GM19043 (cell line): Measurements from ENCODE around the gene GUCY2D.
"Not testable (repeated sequence)": the region's sequence is repeated elsewhere in the genome, so short reads cannot be mapped to it uniquely, and the experiment has no call there.

ENCODE experiments used
- ATAC-seq: cut with Tn5 transposase; IDR thresholded peaks from one replicate; pipeline ENCODE4 v1.9.1; 2021; ENCODE audit warnings: low read depth; ENCODE audit not compliant: unreplicated experiment

GUCY2D gene

GRCh38 chr17:8015236-8015956 is 13.0 kb downstream of the GUCY2D start:
- ATAC-seq: no peak

- no peak for ATAC-seq
Observed at GRCh38 chr17:8015957-8016631, 13.7 kb downstream of the GUCY2D start.

- no peak for ATAC-seq
Observed at GRCh38 chr17:8016632-8017424, 14.4 kb downstream of the GUCY2D start.

- no peak for ATAC-seq
Observed at GRCh38 chr17:8018436-8018835, 16.0 kb downstream of the GUCY2D start.

GRCh38 chr17:8019166-8019565 is 16.8 kb downstream of the GUCY2D start:
- no peak for ATAC-seq

- no peak for ATAC-seq
Observed at GRCh38 chr17:8019665-8020650, 17.5 kb downstream of the GUCY2D start.

- ATAC-seq: no peak
Observed at GRCh38 chr17:8020776-8021564, 18.6 kb downstream of the GUCY2D start.

GRCh38 chr17:8021565-8022359 is 19.3 kb downstream of the GUCY2D start:
- no peak for ATAC-seq

GRCh38 chr17:8022360-8023003 is 20.1 kb downstream of the GUCY2D start:
- ATAC-seq: no peak

- not testable (repeated sequence) for ATAC-seq
Observed at GRCh38 chr17:8024161-8024560, 21.7 kb downstream of the GUCY2D start.

GRCh38 chr17:8025176-8025911 is 22.9 kb downstream of the GUCY2D start:
- ATAC-seq: no peak

GRCh38 chr17:8029121-8029520 is 26.7 kb downstream of the GUCY2D start:
- no peak for ATAC-seq

GRCh38 chr17:8031261-8031661 is 28.8 kb downstream of the GUCY2D start:
- no peak for ATAC-seq

- no peak for ATAC-seq
Observed at GRCh38 chr17:8031950-8032349, 29.5 kb downstream of the GUCY2D start.

GRCh38 chr17:8032442-8032841 is 30.0 kb downstream of the GUCY2D start:
- no peak for ATAC-seq

- ATAC-seq: no peak
Observed at GRCh38 chr17:8038954-8039610, 36.7 kb downstream of the GUCY2D start, which contains the start of gene ALOX15B. ALOX15B (plus strand) TSS chr17:8039059; CDS start chr17:8039156, 97 bp downstream.

GRCh38 chr17:8039611-8040168 is 37.3 kb downstream of the GUCY2D start:
- no peak for ATAC-seq
